OCI-LY1 (cell line): ENCODE data around the gene PCDHGA7.

Source experiments
- H2AFZ ChIP-seq: fragments of 200-600 bp; sonication (generic), shearing (Covaris generic); 2 replicates; pipeline ENCODE4 v1.6.0; 2014; ENCODE audit warnings: antibody characterized with exemption, mild to moderate bottlenecking, low read length
- H3F3A ChIP-seq: fragments of 200-600 bp; sonication (generic), shearing (Covaris generic); 2 replicates; pipeline ENCODE4 v1.6.0; 2014; ENCODE audit warnings: mild to moderate bottlenecking, antibody characterized with exemption, low read length, moderate library complexity; ENCODE audit not compliant: insufficient read depth
- H3K27ac ChIP-seq: fragments of 200-600 bp; sonication (generic); 2 replicates; pipeline ENCODE4 v1.5.1; 2014; ENCODE audit warnings: low read length, mixed run types, mild to moderate bottlenecking, low read depth; ENCODE audit not compliant: poor library complexity, severe bottlenecking
- H3K27me3 ChIP-seq: fragments of 200-600 bp; sonication (generic); 2 replicates; pipeline ENCODE4 v1.6.0; 2014; ENCODE audit warnings: antibody characterized with exemption, mild to moderate bottlenecking, low read length, moderate library complexity; ENCODE audit not compliant: insufficient read depth
- H3K36me3 ChIP-seq: fragments of 200-600 bp; sonication (generic); 2 replicates; pipeline ENCODE4 v1.6.1; 2014; ENCODE audit warnings: mild to moderate bottlenecking, antibody characterized with exemption, low read length, moderate library complexity, mixed read lengths; ENCODE audit not compliant: insufficient read depth
- H3K4me1 ChIP-seq: fragments of 200-600 bp; sonication (generic); 2 replicates; pipeline ENCODE4 v1.5.1; 2014; ENCODE audit warnings: mild to moderate bottlenecking, low read length, moderate library complexity; ENCODE audit not compliant: insufficient read depth, severe bottlenecking
- H3K4me2 ChIP-seq: fragments of 200-600 bp; sonication (generic), shearing (Covaris generic); 2 replicates; pipeline ENCODE4 v1.6.1; 2014; ENCODE audit warnings: low read length
- H3K4me3 ChIP-seq: fragments of 200-600 bp; sonication (generic); 2 replicates; pipeline ENCODE4 v1.5.1; 2014; ENCODE audit warnings: low read length, low read depth, mild to moderate bottlenecking, mixed read lengths; ENCODE audit not compliant: poor library complexity, severe bottlenecking
- H3K79me2 ChIP-seq: fragments of 200-600 bp; shearing (Covaris generic); 2 replicates; pipeline ENCODE4 v1.6.1; 2016; ENCODE audit warnings: mixed run types, low read length, mixed read lengths; ENCODE audit not compliant: insufficient read depth
- H3K9ac ChIP-seq: fragments of 200-600 bp; sonication (generic), shearing (Covaris generic); 2 replicates; pipeline ENCODE4 v1.6.1; 2014; ENCODE audit warnings: mild to moderate bottlenecking, low read length, mixed read lengths
- H3K9me2 ChIP-seq: fragments of 200-600 bp; sonication (generic), shearing (Covaris generic); 2 replicates; pipeline ENCODE4 v1.6.1; 2014; ENCODE audit warnings: low read depth, mild to moderate bottlenecking, low read length, mixed read lengths
- H3K9me3 ChIP-seq: fragments of 200-600 bp; shearing (Covaris generic); 2 replicates; pipeline ENCODE4 v1.6.1; 2014; ENCODE audit warnings: low read length, mixed read lengths
- H4K20me1 ChIP-seq: fragments of 200-600 bp; sonication (generic), shearing (Covaris generic); 2 replicates; pipeline ENCODE4 v1.6.0; 2016; ENCODE audit warnings: mild to moderate bottlenecking, low read length; ENCODE audit not compliant: insufficient read depth
- EZH2 ChIP-seq: fragments of 200-600 bp; sonication (generic), shearing (Covaris generic); IDR thresholded peaks from 2 replicates; pipeline ENCODE4 v1.8.0; 2017; ENCODE audit warnings: borderline replicate concordance, mixed run types, mild to moderate bottlenecking, antibody characterized with exemption, low read length, moderate library complexity, mixed read lengths
- TF ChIP-seq, protein P1 (sequence below): fragments of 200-600 bp; sonication (generic), shearing (Covaris generic); IDR thresholded peaks from 2 replicates; pipeline ENCODE4 v1.5.1; 2017; ENCODE audit warnings: mild to moderate bottlenecking, antibody characterized with exemption, low read length, moderate library complexity, mixed read lengths

The PCDHGA7 gene

DNA sequence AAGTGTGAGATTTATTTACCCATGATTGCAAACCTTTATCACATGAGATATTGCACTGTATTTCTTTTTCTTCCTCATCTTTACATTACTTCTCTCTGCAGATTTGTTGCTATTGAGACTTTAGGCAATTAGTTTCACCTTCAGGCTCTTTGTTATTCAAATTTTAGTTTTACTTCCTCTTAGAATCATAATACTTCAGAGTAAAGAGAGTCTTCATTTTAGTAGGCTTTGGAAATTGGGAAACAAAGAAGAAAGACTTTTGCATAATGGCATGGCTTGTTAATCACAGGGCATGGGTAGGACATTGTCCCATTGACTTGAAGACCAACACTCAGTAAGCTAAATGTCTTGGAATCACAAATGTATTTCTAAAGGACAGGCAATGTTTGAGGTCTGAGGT is 19.8 kb upstream of the PCDHGA7 start:
- no peak overlapping the region for H3K27ac ChIP-seq
- no peak overlapping the region for H3K9ac ChIP-seq
- no peaks in the 10 kb centered on the region for H3F3A ChIP-seq
- no peak overlapping the region for H2AFZ ChIP-seq
- no peaks in the 10 kb centered on the region for H3K4me1 ChIP-seq
- H3K9me2 ChIP-seq, result no peaks in the 10 kb centered on the region
- H3K36me3 ChIP-seq, result no peaks in the 10 kb centered on the region
- H3K4me3 ChIP-seq, result no peak overlapping the region
- no peaks in the 10 kb centered on the region for H4K20me1 ChIP-seq
- no peak overlapping the region for H3K4me2 ChIP-seq
- H3K79me2 ChIP-seq, result no peaks in the 10 kb centered on the region
- H3K27me3 ChIP-seq, result no peaks in the 10 kb centered on the region
- TF ChIP-seq, protein P1, sequence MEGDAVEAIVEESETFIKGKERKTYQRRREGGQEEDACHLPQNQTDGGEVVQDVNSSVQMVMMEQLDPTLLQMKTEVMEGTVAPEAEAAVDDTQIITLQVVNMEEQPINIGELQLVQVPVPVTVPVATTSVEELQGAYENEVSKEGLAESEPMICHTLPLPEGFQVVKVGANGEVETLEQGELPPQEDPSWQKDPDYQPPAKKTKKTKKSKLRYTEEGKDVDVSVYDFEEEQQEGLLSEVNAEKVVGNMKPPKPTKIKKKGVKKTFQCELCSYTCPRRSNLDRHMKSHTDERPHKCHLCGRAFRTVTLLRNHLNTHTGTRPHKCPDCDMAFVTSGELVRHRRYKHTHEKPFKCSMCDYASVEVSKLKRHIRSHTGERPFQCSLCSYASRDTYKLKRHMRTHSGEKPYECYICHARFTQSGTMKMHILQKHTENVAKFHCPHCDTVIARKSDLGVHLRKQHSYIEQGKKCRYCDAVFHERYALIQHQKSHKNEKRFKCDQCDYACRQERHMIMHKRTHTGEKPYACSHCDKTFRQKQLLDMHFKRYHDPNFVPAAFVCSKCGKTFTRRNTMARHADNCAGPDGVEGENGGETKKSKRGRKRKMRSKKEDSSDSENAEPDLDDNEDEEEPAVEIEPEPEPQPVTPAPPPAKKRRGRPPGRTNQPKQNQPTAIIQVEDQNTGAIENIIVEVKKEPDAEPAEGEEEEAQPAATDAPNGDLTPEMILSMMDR, result no peak
- TF ChIP-seq EZH2, result no peak
- peaks cover 40% of the 10 kb centered on the region for H3K9me3 ChIP-seq

DNA sequence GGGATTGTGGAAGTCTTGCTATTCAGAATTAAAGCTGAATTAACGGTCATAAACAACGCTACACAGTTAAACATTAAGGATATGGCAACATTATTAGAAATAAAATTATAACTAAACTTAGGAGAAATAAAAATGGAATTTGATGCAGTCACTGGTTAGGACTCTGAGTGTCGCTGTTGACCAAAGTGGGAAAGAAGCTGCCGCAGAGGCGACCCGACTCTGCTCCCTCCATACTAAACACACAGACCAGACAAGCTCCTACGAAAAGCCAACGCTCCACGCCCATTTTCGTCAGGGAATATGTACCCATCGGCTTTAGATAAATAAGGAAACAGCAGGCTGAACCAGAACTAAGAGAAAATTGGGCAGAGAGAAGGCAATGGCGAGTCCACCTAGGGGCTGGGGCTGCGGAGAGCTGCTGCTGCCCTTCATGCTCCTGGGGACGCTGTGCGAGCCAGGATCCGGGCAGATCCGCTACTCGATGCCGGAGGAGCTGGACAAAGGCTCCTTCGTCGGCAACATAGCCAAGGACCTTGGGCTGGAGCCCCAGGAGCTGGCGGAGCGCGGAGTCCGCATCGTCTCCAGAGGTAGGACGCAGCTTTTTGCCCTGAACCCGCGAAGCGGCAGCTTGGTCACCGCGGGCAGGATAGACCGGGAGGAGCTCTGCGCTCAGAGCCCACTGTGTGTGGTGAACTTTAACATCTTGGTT is 18.4 kb upstream of the PCDHGA7 start, which contains the start of gene PCDHGA5:
Gene PCDHGA5, plus strand, starts transcription at position 211 of the 709 bp plus-strand sequence. Its CDS starts 169 bp downstream, at position 380.
- H3K9me3 ChIP-seq, result peaks cover 37% of the 10 kb centered on the region
- no peak within 1 kb of the TSS for H3K9ac ChIP-seq
- H4K20me1 ChIP-seq, result no peaks in the 10 kb centered on the region
- no peak within 1 kb of the TSS for H3K27ac ChIP-seq
- H3K27me3 ChIP-seq, result no peaks in the 10 kb centered on the region
- no peaks in the 10 kb centered on the region for H3K36me3 ChIP-seq
- no peak within 1 kb of the TSS for H2AFZ ChIP-seq
- H3K4me3 ChIP-seq, result no peak within 1 kb of the TSS
- no peaks in the 10 kb centered on the region for H3K9me2 ChIP-seq
- H3K79me2 ChIP-seq, result no peaks in the 10 kb centered on the region
- H3K4me1 ChIP-seq, result no peaks in the 10 kb centered on the region
- no peak within 1 kb of the TSS for H3K4me2 ChIP-seq
- TF ChIP-seq EZH2, result no peak
- TF ChIP-seq, protein P1, result no peak
- H3F3A ChIP-seq, result no peaks in the 10 kb centered on the region

DNA sequence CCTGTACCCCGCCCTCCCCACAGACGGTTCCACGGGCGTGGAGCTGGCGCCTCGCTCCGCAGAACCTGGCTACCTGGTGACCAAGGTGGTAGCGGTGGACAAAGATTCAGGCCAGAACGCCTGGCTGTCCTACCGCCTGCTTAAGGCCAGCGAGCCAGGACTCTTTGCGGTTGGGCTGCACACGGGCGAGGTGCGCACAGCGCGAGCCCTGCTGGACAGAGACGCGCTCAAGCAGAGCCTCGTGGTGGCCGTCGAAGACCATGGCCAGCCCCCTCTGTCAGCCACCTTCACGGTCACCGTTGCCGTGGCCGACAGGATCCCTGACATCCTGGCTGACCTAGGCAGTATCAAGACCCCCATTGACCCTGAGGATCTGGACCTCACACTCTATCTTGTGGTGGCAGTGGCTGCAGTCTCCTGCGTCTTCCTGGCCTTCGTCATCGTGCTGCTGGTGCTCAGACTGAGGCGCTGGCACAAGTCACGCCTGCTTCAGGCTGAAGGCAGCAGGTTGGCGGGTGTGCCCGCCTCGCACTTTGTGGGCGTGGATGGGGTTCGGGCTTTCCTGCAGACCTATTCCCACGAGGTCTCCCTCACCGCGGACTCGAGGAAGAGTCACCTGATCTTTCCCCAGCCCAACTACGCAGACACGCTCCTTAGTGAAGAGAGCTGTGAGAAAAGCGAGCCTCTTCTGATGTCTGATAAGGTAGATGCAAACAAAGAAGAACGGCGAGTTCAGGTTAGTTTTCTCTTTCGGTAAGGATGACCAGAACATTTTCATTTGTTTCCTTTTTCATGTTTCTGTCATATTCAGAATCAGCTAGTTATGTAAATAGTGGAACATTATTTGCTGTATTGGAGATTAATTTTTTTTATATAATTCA is 16.3 kb upstream of the PCDHGA7 start:
- Histone ChIP-seq H3K4me1 (no peaks in the 10 kb centered on the region), H3K27me3 (no peaks in the 10 kb centered on the region), H3K9me3 (peaks cover 32% of the 10 kb centered on the region), H3K4me3 (no peak overlapping the region), H2AFZ (no peak overlapping the region), H3K9ac (no peak overlapping the region), H3K79me2 (no peaks in the 10 kb centered on the region), H3K9me2 (no peaks in the 10 kb centered on the region), H3K27ac (no peak overlapping the region), H3K4me2 (no peak overlapping the region), H4K20me1 (no peaks in the 10 kb centered on the region), H3K36me3 (no peaks in the 10 kb centered on the region), H3F3A (no peaks in the 10 kb centered on the region)
- TF ChIP-seq, protein P1, result no peak
- TF ChIP-seq EZH2, result no peak
